Loucy (cell line): ENCODE data around the gene PGA3.

Source experiments
- H2AFZ ChIP-seq: fragments of 200-600 bp; sonication (generic); 2 replicates; pipeline ENCODE4 v1.6.0; 2016; ENCODE audit warnings: antibody characterized with exemption, mild to moderate bottlenecking, low read length, moderate library complexity
- H3F3A ChIP-seq: fragments of 200-600 bp; 2 replicates; pipeline ENCODE4 v1.6.0; 2016; ENCODE audit warnings: antibody characterized with exemption, low read depth, mild to moderate bottlenecking
- H3K27me3 ChIP-seq: fragments of 200-600 bp; sonication (generic); 2 replicates; pipeline ENCODE4 v1.6.1; 2014; ENCODE audit warnings: low read length, mild to moderate bottlenecking; ENCODE audit not compliant: insufficient read depth, poor library complexity, severe bottlenecking
- H3K36me3 ChIP-seq: fragments of 200-600 bp; sonication (generic); 2 replicates; pipeline ENCODE4 v1.6.1; 2016; ENCODE audit warnings: low read length; ENCODE audit not compliant: insufficient read depth
- H3K4me1 ChIP-seq: fragments of 200-600 bp; sonication (generic); 2 replicates; pipeline ENCODE4 v1.5.1; 2014; ENCODE audit warnings: low read length, mild to moderate bottlenecking; ENCODE audit not compliant: insufficient read depth, poor library complexity, severe bottlenecking
- H3K4me2 ChIP-seq: fragments of 200-600 bp; sonication (generic); 2 replicates; pipeline ENCODE4 v1.6.0; 2014; ENCODE audit warnings: antibody characterized with exemption, low read length, low read depth, mild to moderate bottlenecking; ENCODE audit not compliant: poor library complexity, severe bottlenecking
- H3K4me3 ChIP-seq: fragments of 200-600 bp; sonication (generic); 2 replicates; pipeline ENCODE4 v1.5.1; 2014; ENCODE audit warnings: low read length, mild to moderate bottlenecking, mixed read lengths; ENCODE audit not compliant: poor library complexity, severe bottlenecking
- H3K79me2 ChIP-seq: fragments of 200-600 bp; sonication (generic); 2 replicates; pipeline ENCODE4 v1.6.1; 2014; ENCODE audit warnings: low read length; ENCODE audit not compliant: insufficient read depth
- H3K9ac ChIP-seq: fragments of 200-600 bp; sonication (generic); 2 replicates; pipeline ENCODE4 v1.6.0; 2014; ENCODE audit warnings: mild to moderate bottlenecking, low read depth, low read length, moderate library complexity; ENCODE audit not compliant: poor library complexity, severe bottlenecking
- H3K9me2 ChIP-seq: fragments of 200-600 bp; sonication (generic); replicated peaks from 2 replicates; pipeline ENCODE4 v1.6.1; 2016; ENCODE audit warnings: low read depth, low read length, mixed read lengths
- H3K9me3 ChIP-seq: fragments of 200-600 bp; sonication (generic); 2 replicates; pipeline ENCODE4 v1.6.1; 2014; ENCODE audit warnings: mild to moderate bottlenecking, antibody characterized with exemption, low read length, low read depth; ENCODE audit not compliant: insufficient read depth
- H4K20me1 ChIP-seq: fragments of 200-600 bp; sonication (generic); 2 replicates; pipeline ENCODE4 v1.6.0; 2014; ENCODE audit warnings: antibody characterized with exemption, low read length, mild to moderate bottlenecking; ENCODE audit not compliant: insufficient read depth, poor library complexity, severe bottlenecking
- CTCF ChIP-seq: fragments of 200-600 bp; sonication (generic); conservative IDR thresholded peaks from 2 replicates; pipeline ENCODE4 v1.5.1; 2014; ENCODE audit warnings: mild to moderate bottlenecking, antibody characterized with exemption, low read length
- EZH2phosphoT487 ChIP-seq: fragments of 200-600 bp; IDR thresholded peaks from 2 replicates; pipeline ENCODE4 v1.6.1; 2018; ENCODE audit warnings: antibody characterized with exemption, mild to moderate bottlenecking, moderate library complexity, borderline replicate concordance

PGA3 gene

GRCh38 chr11:61183645-61184044, 19.7 kb upstream of the PGA3 start:
- Histone ChIP-seq H3K9me2 (no peaks in the 10 kb centered on the region), H2AFZ (no peak overlapping the region), H3K79me2 (no peaks in the 10 kb centered on the region), H3K4me2 (no peak overlapping the region), H3F3A (no peaks in the 10 kb centered on the region), H3K27me3 (no peaks in the 10 kb centered on the region), H3K36me3 (no peaks in the 10 kb centered on the region), H3K9me3 (no peaks in the 10 kb centered on the region), H4K20me1 (no peaks in the 10 kb centered on the region), H3K9ac (no peak overlapping the region), H3K4me1 (no peaks in the 10 kb centered on the region), H3K4me3 (no peak overlapping the region)
- TF ChIP-seq CTCF (no peak), EZH2phosphoT487 (no peak)

GRCh38 chr11:61186504-61186903, 16.8 kb upstream of the PGA3 start:
- Histone ChIP-seq H3K27me3 (no peaks in the 10 kb centered on the region), H3K4me2 (no peak overlapping the region), H3K79me2 (no peaks in the 10 kb centered on the region), H3K9ac (no peak overlapping the region), H3K4me3 (no peak overlapping the region), H3K4me1 (no peaks in the 10 kb centered on the region), H3K36me3 (no peaks in the 10 kb centered on the region), H3K9me3 (no peaks in the 10 kb centered on the region), H3F3A (no peaks in the 10 kb centered on the region), H3K9me2 (no peaks in the 10 kb centered on the region), H2AFZ (no peak overlapping the region), H4K20me1 (no peaks in the 10 kb centered on the region)
- TF ChIP-seq EZH2phosphoT487 (no peak), CTCF (no peak)

- Histone ChIP-seq H3K4me1 (no peaks in the 10 kb centered on the region), H3K9me2 (no peaks in the 10 kb centered on the region), H3K9me3 (no peaks in the 10 kb centered on the region), H2AFZ (no peak overlapping the region), H3K36me3 (no peaks in the 10 kb centered on the region), H3K4me2 (no peak overlapping the region), H3K27me3 (no peaks in the 10 kb centered on the region), H4K20me1 (no peaks in the 10 kb centered on the region), H3K9ac (no peak overlapping the region), H3F3A (no peaks in the 10 kb centered on the region), H3K79me2 (no peaks in the 10 kb centered on the region), H3K4me3 (no peak overlapping the region)
- TF ChIP-seq EZH2phosphoT487 (no peak), CTCF (peak; percentile 93)
These were observed 15.7 kb upstream of the PGA3 start for GRCh38 chr11:61187505-61188130.
